ENCODE data around the gene CORIN.

DNA sequence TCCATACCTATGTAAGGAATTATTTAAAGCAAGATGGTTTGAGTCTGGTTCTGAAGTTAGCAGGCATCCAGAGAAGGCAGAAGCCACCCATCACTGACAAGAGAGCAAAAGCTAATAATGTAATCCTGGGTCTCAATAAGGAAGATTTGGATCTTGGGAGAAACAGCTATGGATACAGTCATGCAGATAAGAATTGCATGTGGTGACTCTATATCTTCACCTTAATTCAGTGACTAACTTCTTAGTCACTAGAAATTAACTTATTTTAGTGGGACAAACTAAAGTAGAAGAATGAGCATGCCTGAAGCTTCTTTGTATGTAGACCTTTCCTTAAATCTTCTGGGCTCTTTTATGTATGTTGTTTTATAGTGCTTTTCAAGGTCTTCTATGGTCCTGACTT is 286.2 kb downstream of the CORIN start:
- TF ChIP-seq, protein P1, sequence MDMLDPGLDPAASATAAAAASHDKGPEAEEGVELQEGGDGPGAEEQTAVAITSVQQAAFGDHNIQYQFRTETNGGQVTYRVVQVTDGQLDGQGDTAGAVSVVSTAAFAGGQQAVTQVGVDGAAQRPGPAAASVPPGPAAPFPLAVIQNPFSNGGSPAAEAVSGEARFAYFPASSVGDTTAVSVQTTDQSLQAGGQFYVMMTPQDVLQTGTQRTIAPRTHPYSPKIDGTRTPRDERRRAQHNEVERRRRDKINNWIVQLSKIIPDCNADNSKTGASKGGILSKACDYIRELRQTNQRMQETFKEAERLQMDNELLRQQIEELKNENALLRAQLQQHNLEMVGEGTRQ (IDR thresholded peaks at IDR 0.05) = no peak
- TF ChIP-seq, protein P2, sequence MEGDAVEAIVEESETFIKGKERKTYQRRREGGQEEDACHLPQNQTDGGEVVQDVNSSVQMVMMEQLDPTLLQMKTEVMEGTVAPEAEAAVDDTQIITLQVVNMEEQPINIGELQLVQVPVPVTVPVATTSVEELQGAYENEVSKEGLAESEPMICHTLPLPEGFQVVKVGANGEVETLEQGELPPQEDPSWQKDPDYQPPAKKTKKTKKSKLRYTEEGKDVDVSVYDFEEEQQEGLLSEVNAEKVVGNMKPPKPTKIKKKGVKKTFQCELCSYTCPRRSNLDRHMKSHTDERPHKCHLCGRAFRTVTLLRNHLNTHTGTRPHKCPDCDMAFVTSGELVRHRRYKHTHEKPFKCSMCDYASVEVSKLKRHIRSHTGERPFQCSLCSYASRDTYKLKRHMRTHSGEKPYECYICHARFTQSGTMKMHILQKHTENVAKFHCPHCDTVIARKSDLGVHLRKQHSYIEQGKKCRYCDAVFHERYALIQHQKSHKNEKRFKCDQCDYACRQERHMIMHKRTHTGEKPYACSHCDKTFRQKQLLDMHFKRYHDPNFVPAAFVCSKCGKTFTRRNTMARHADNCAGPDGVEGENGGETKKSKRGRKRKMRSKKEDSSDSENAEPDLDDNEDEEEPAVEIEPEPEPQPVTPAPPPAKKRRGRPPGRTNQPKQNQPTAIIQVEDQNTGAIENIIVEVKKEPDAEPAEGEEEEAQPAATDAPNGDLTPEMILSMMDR (IDR thresholded peaks at IDR 0.05) = no peak
- TF ChIP-seq, protein P3, sequence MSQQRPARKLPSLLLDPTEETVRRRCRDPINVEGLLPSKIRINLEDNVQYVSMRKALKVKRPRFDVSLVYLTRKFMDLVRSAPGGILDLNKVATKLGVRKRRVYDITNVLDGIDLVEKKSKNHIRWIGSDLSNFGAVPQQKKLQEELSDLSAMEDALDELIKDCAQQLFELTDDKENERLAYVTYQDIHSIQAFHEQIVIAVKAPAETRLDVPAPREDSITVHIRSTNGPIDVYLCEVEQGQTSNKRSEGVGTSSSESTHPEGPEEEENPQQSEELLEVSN (IDR thresholded peaks at IDR 0.05; ENCODE audit: borderline replicate concordance, low read depth) = no peak
- TF ChIP-seq MYC (IDR thresholded peaks at IDR 0.05; ENCODE audit: borderline replicate concordance, low read length) = no peak
- TF ChIP-seq JUN (IDR thresholded peaks at IDR 0.05) = no peak
